ENCODE data around the gene SFMBT2. TPM values are rescaled to one million over a fixed set of nuclear protein-coding genes. Genes with fewer than 3 reads are reported as not detected.

Gene SFMBT2
- total and polyA plus RNA-seq, 2 of the 4 experiments (the other 2 are of a cell fraction), result 0.70 to 1.3 TPM

DNA sequence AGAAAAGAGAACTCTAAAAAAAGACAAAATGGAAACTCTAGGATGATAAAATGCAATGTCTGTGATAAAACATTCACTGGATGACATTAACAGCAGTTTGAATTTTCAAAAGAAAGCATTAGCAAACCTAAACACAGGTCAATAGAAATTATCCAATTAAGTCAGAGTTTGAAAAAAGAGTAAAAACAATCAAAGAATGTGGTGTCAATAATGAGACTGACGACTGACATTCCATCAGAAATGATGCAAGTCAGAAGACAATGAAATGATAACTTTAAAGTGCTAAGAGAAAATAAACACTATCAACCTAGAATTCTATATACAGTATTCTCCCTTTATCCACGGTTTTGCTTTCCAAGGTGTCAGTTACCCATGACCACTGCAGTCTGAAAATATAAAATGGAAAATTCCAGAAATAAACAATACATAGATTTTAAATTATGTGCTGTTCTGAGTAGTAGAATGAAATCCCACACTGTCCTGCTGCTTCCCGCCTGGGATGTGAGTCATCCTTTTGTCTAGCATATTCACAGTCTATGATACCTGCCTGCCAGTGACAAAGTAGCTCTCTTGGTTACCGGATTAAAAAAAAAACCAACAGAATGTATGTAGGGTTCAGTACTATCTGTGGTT is 38.3 kb upstream of the SFMBT2 start:
- Histone ChIP-seq H3K14ac (replicated peaks; ENCODE audit: low read depth, low read length) (no peak overlapping the region), H4K5ac (ENCODE audit: low read depth, low read length) (no peak overlapping the region), H2BK5ac (ENCODE audit: low read depth, low read length, poor library complexity, severe bottlenecking) (no peak overlapping the region), H3K9me1 (ENCODE audit: insufficient read depth, low read length) (no peaks in the 10 kb centered on the region), H3K9me3 (ENCODE audit: control insufficient read depth, insufficient read depth, low read length) (no peaks in the 10 kb centered on the region), H4K91ac (ENCODE audit: insufficient read depth, low read depth, low read length) (no peak overlapping the region), H3K4me3 (ENCODE audit: insufficient read depth, low read depth, low read length) (no peak overlapping the region), H3K36me3 (ENCODE audit: control insufficient read depth, insufficient read depth, low read length) (no peaks in the 10 kb centered on the region), H3K4me1 (ENCODE audit: control insufficient read depth, insufficient read depth, low read length) (no peaks in the 10 kb centered on the region), H3K18ac (ENCODE audit: low read depth, low read length) (no peak overlapping the region), H4K8ac (ENCODE audit: low read depth in 2 of 2, low read length in 2 of 2) (no peak overlapping the region), H2BK120ac (ENCODE audit: low read depth, low read length) (no peak overlapping the region), H3K9ac (ENCODE audit: low read depth, low read length) (no peak overlapping the region), H2BK15ac (ENCODE audit: low read depth, low read length) (no peak overlapping the region), H3K4ac (ENCODE audit: low read depth, low read length) (no peak overlapping the region), H3K79me1 (ENCODE audit: low read depth in 1 of 2, low read length in 2 of 2) (no peaks in the 10 kb centered on the region), H2BK20ac (ENCODE audit: low read depth, low read length) (no peak overlapping the region), H3K27ac (ENCODE audit: insufficient read depth, low read length) (no peak overlapping the region), H2AK9ac (replicated peaks; ENCODE audit: low read depth, low read length, poor library complexity) (no peak overlapping the region), H3K27me3 (ENCODE audit: control insufficient read depth, insufficient read depth, low read length) (no peaks in the 10 kb centered on the region), H3K56ac (ENCODE audit: extremely low read depth, insufficient read depth, low read length) (no peak overlapping the region), H2AK5ac (ENCODE audit: low read depth, low read length) (no peak overlapping the region), H2AFZ (replicated peaks; ENCODE audit: low read length, poor library complexity) (no peak overlapping the region), H3K4me2 (ENCODE audit: low read depth, low read length) (no peak overlapping the region), H4K20me1 (ENCODE audit: insufficient read depth, low read length) (no peaks in the 10 kb centered on the region), H3K23ac (ENCODE audit: low read depth, low read length) (no peak overlapping the region)
- TF ChIP-seq MAZ (IDR thresholded peaks at IDR 0.05; ENCODE audit: borderline replicate concordance, low read depth, low read length) (no peak), CHD1 (IDR thresholded peaks at IDR 0.05; ENCODE audit: low read depth, low read length) (no peak), RAD21 (IDR thresholded peaks at IDR 0.05; ENCODE audit: low read length) (no peak)
- TF ChIP-seq, protein P1, sequence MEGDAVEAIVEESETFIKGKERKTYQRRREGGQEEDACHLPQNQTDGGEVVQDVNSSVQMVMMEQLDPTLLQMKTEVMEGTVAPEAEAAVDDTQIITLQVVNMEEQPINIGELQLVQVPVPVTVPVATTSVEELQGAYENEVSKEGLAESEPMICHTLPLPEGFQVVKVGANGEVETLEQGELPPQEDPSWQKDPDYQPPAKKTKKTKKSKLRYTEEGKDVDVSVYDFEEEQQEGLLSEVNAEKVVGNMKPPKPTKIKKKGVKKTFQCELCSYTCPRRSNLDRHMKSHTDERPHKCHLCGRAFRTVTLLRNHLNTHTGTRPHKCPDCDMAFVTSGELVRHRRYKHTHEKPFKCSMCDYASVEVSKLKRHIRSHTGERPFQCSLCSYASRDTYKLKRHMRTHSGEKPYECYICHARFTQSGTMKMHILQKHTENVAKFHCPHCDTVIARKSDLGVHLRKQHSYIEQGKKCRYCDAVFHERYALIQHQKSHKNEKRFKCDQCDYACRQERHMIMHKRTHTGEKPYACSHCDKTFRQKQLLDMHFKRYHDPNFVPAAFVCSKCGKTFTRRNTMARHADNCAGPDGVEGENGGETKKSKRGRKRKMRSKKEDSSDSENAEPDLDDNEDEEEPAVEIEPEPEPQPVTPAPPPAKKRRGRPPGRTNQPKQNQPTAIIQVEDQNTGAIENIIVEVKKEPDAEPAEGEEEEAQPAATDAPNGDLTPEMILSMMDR (conservative IDR thresholded peaks at IDR 0.05; ENCODE audit: low read depth, low read length), result no peak
- ATAC-seq (ENCODE audit: low read depth) (no peak), DNase-seq (no peak)
- dilution Hi-C loops (cut with HindIII; ENCODE audit: low sequenced_read_pairs, unreplicated experiment), result no loop called here
- no TSS peak for BruUV-seq (replicated peaks)
- in situ Hi-C loops (cut with MboI; ENCODE audit: low sequenced_read_pairs), result no loop called here
- ChIA-PET POLR2A (ENCODE audit: unreplicated experiment) (no interaction called here), CTCF (no interaction called here)
- WGBS, 2 experiments (ENCODE audit: extremely low coverage in 2 of 2, insufficient read length in 1 of 2), result no CpG with 5 or more reads among the region's 4 CpGs
- intact Hi-C loops (cut with micrococcal nuclease), result no loop called here

All from IMR-90 (cell line).